GM23338 (cell line): Measurements from ENCODE around the gene CCDC146.

Experiments used
- CREB1 ChIP-seq: fragments of 250-450 bp; sonication (Bioruptor Pico); IDR thresholded peaks from 2 replicates; pipeline ENCODE4 v1.5.0; 2020; ENCODE audit warnings: low read depth, mild to moderate bottlenecking, moderate library complexity
- EZH2 ChIP-seq: fragments of 200-600 bp; sonication (generic); IDR thresholded peaks from one replicate; pipeline ENCODE4 v1.8.0; 2017; ENCODE audit warnings: antibody characterized with exemption, mild to moderate bottlenecking, low read depth; ENCODE audit not compliant: unreplicated experiment
- EZH2phosphoT487 ChIP-seq: fragments of 200-600 bp; sonication (generic); IDR thresholded peaks from one replicate; pipeline ENCODE4 v1.8.1; 2018; ENCODE audit warnings: antibody characterized with exemption; ENCODE audit not compliant: unreplicated experiment
- POLR2AphosphoS5 ChIP-seq: IDR thresholded peaks from 2 replicates; pipeline ENCODE4 v1.6.1; 2016; ENCODE audit warnings: antibody characterized with exemption, low read depth
- STAT1 ChIP-seq: IDR thresholded peaks from one replicate; pipeline ENCODE4 v1.6.1; 2016; ENCODE audit warnings: antibody characterized with exemption; ENCODE audit not compliant: unreplicated experiment
- ZNF462 ChIP-seq: fragments of 250-450 bp; sonication (Bioruptor Pico); IDR thresholded peaks from 2 replicates; pipeline ENCODE4 v1.5.0; 2020; ENCODE audit warnings: mild to moderate bottlenecking, moderate library complexity
- TF ChIP-seq, protein P1 (sequence below), 2 experiments: fragments of 200-600 bp in 1 of 2; sonication (generic) in 1 of 2; conservative IDR thresholded peaks; 2 replicates each; pipeline versions ENCODE4 v1.5.1 to v1.6.1; 2016 to 2017; ENCODE audit warnings: antibody characterized with exemption in 2 of 2, low read depth in 2 of 2, mild to moderate bottlenecking in 2 of 2, moderate library complexity in 1 of 2
- TF ChIP-seq, protein P2 (sequence below): IDR thresholded peaks from one replicate; pipeline ENCODE4 v1.6.1; 2018; ENCODE audit warnings: antibody characterized with exemption; ENCODE audit not compliant: unreplicated experiment

DNA sequence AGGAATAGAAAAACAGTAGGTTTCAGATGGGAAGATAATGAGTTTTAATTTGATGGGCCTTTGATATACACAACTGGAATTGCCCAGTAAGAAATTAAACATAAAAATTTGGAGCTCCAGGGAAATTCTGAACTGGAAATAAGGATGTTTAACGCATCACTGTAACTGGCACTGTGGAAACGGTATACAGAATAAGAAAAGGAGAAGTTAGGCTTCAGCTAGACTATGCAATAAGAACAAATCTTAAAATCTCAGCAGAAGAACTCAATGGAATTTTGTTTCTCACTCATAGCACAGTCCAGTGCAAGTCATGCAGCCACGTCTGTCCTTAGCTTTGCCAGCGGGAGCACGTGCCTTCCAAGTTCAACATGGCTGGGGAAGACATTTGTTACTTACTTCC lies 130.1 kb downstream of the CCDC146 start:
- TF ChIP-seq, protein P1, sequence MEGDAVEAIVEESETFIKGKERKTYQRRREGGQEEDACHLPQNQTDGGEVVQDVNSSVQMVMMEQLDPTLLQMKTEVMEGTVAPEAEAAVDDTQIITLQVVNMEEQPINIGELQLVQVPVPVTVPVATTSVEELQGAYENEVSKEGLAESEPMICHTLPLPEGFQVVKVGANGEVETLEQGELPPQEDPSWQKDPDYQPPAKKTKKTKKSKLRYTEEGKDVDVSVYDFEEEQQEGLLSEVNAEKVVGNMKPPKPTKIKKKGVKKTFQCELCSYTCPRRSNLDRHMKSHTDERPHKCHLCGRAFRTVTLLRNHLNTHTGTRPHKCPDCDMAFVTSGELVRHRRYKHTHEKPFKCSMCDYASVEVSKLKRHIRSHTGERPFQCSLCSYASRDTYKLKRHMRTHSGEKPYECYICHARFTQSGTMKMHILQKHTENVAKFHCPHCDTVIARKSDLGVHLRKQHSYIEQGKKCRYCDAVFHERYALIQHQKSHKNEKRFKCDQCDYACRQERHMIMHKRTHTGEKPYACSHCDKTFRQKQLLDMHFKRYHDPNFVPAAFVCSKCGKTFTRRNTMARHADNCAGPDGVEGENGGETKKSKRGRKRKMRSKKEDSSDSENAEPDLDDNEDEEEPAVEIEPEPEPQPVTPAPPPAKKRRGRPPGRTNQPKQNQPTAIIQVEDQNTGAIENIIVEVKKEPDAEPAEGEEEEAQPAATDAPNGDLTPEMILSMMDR (conservative IDR thresholded peaks at IDR 0.05; ENCODE audit: low read depth in 2 of 2): no peak
- no peak for TF ChIP-seq EZH2phosphoT487
- no peak for TF ChIP-seq POLR2AphosphoS5
- TF ChIP-seq EZH2: no peak
- no peak for TF ChIP-seq CREB1
- TF ChIP-seq, protein P2, sequence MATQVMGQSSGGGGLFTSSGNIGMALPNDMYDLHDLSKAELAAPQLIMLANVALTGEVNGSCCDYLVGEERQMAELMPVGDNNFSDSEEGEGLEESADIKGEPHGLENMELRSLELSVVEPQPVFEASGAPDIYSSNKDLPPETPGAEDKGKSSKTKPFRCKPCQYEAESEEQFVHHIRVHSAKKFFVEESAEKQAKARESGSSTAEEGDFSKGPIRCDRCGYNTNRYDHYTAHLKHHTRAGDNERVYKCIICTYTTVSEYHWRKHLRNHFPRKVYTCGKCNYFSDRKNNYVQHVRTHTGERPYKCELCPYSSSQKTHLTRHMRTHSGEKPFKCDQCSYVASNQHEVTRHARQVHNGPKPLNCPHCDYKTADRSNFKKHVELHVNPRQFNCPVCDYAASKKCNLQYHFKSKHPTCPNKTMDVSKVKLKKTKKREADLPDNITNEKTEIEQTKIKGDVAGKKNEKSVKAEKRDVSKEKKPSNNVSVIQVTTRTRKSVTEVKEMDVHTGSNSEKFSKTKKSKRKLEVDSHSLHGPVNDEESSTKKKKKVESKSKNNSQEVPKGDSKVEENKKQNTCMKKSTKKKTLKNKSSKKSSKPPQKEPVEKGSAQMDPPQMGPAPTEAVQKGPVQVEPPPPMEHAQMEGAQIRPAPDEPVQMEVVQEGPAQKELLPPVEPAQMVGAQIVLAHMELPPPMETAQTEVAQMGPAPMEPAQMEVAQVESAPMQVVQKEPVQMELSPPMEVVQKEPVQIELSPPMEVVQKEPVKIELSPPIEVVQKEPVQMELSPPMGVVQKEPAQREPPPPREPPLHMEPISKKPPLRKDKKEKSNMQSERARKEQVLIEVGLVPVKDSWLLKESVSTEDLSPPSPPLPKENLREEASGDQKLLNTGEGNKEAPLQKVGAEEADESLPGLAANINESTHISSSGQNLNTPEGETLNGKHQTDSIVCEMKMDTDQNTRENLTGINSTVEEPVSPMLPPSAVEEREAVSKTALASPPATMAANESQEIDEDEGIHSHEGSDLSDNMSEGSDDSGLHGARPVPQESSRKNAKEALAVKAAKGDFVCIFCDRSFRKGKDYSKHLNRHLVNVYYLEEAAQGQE: no peak
- TF ChIP-seq STAT1: no peak
- no peak for TF ChIP-seq ZNF462 (CRISPR knock-in tag)
